Pancreas (tissue), 10 donors: ENCODE results near the gene LYZL1. TPM values are rescaled to one million over a fixed set of nuclear protein-coding genes. Genes with fewer than 3 reads are reported as not detected.

Source experiments
- ATAC-seq, 4 donors: fragments of 200-7000 bp; cut with Tn5 transposase; one replicate each; pipeline versions ENCODE4 v1.8.0 to v1.9.1; 2020; ENCODE audit warnings: mild to moderate bottlenecking in 4 of 4, moderate library complexity in 4 of 4
- DNase-seq, 6 donors: peaks; one replicate each; pipeline ENCODE4 v3.0.0-alpha.2; 2020
- FAIRE-seq: peaks from 2 replicates; lab custom pipeline; 2012; peaks lifted over from hg19 to GRCh38; lab: Jason Lieb, UNC
- H3K27ac ChIP-seq, 4 donors: fragments of 200-600 bp; sonication (generic); 1 replicate in 3 of 4; 2 replicates in 1 of 4; pipeline versions ENCODE4 v1.5.0 to v1.8.0; 2020
- H3K27me3 ChIP-seq, 4 donors: fragments of 200-600 bp; one replicate each; pipeline ENCODE4 v1.8.0; 2021
- H3K36me3 ChIP-seq, 3 donors: fragments of 200-600 bp; sonication (generic) in 1 of 3; one replicate each; pipeline versions ENCODE4 v1.5.0 to v1.8.0; 2020 to 2021
- H3K4me1 ChIP-seq, 3 donors: fragments of 200-600 bp; one replicate each; pipeline ENCODE4 v1.8.0; 2021
- H3K4me3 ChIP-seq, 4 donors: fragments of 200-600 bp; sonication (generic) in 2 of 4; one replicate each; pipeline versions ENCODE4 v1.5.0 to v1.8.0; 2020 to 2021
- H3K9me3 ChIP-seq, 4 donors: fragments of 200-600 bp; one replicate each; pipeline ENCODE4 v1.8.0; 2021
- CTCF ChIP-seq, 4 donors: fragments of 200-600 bp; sonication (generic) in 3 of 4; IDR thresholded peaks; one replicate each; pipeline versions ENCODE4 v1.5.0 to v1.8.0; 2021; ENCODE audit warnings: antibody characterized with exemption in 4 of 4
- WGBS, 2 donors: extraction: QIAGEN DNeasy Blood & Tissue Kit; methylation state at CpG; one replicate each; pipeline ENCODE4 v1.1.7; 2013; 5-methylcytosine and 5-hydroxymethylcytosine counted together
- intact Hi-C, 3 donors: fragments of 100-400 bp; cut with DNase I; formaldehyde crosslinking; loops; one replicate each; pipeline versions ENCODE4 v1.11.1 to v1.14.2; 2022
- polyA plus RNA-seq, 2 donors: library from polyadenylated mRNA; stranded (reverse); fragments of 200-250 nt; gene quantifications; one replicate each; pipeline ENCODE4 v1.2.3, GENCODE V29; 2013
- total RNA-seq, 6 donors: library from RNA; stranded (reverse); fragmentation: NEBNext Ultra II Directional in 4 of 6; extraction: Animal tissue kit (Norgen Biotek cat#: 25700) in 4 of 6; gene quantifications; one replicate each; pipeline versions ENCODE4 v1.2.1 to v1.2.4, GENCODE V29; 2021 to 2023
- donor health status: healthy with polysubstance abuse.
- donor health status: DM: no; HTN: no; CAD: no; lungs with moderate emphysema.
- donor health status: DM: no; HTN: no; CAD: no.
- donor health status: control.
- donor health status: control.
- donor health status: Bipolar disorder and iron deficiency.
- donor health status: DM: yes; HTN: yes; CAD: no.
- donor health status: DM: no; HTN: no; CAD: no.
- donor health status: DM: no; HTN: no; CAD: no.
- donor health status: DM: yes; HTN: yes; CAD: no.

LYZL1 gene
- total and polyA plus RNA-seq, 8 donors, result not detected

GRCh38 chr10:29344073-29344820 lies 55.4 kb downstream of the LYZL1 start:
- FAIRE-seq (no peak), ATAC-seq (no peak), DNase-seq (no peak)
- H3K27me3 ChIP-seq, result no peaks in the 10 kb centered on the region
- H3K9me3 ChIP-seq, result no peaks in the 10 kb centered on the region
- no peak for TF ChIP-seq CTCF (IDR thresholded peaks at IDR 0.05)
- WGBS, 2 donors, result 68 to 80% methylated on average over 18 of the region's 18 CpGs
- H3K36me3 ChIP-seq, result no peaks in the 10 kb centered on the region
- no peaks in the 10 kb centered on the region for H3K4me1 ChIP-seq
- intact Hi-C loops, result no loop called here
- H3K27ac ChIP-seq, result no peak overlapping the region
- H3K4me3 ChIP-seq, result no peak overlapping the region

GRCh38 chr10:29345144-29345909 lies 56.5 kb downstream of the LYZL1 start:
- FAIRE-seq (no peak), ATAC-seq (no peak), DNase-seq (no peak)
- no peaks in the 10 kb centered on the region for H3K4me1 ChIP-seq
- H3K4me3 ChIP-seq, result no peak overlapping the region
- no peak for TF ChIP-seq CTCF (IDR thresholded peaks at IDR 0.05)
- no peaks in the 10 kb centered on the region for H3K27me3 ChIP-seq
- no peaks in the 10 kb centered on the region for H3K9me3 ChIP-seq
- no peaks in the 10 kb centered on the region for H3K36me3 ChIP-seq
- H3K27ac ChIP-seq, result no peak overlapping the region
- WGBS, 2 donors, result 51 to 57% methylated on average over 9 of the region's 9 CpGs
- intact Hi-C loops, result no loop called here

- intact Hi-C loops, result no loop called here
- H3K4me3 ChIP-seq, result no peak overlapping the region
- FAIRE-seq, result no peak
These were observed 57.0 kb downstream of the LYZL1 start for GRCh38 chr10:29345910-29346209.

GRCh38 chr10:29346296-29347001 lies 57.6 kb downstream of the LYZL1 start:
- Histone ChIP-seq H3K4me1 (no peaks in the 10 kb centered on the region), H3K27ac (no peak overlapping the region), H3K27me3 (no peaks in the 10 kb centered on the region), H3K36me3 (no peaks in the 10 kb centered on the region), H3K4me3 (no peak overlapping the region), H3K9me3 (no peaks in the 10 kb centered on the region)
- intact Hi-C loops, result no loop called here
- FAIRE-seq (no peak), DNase-seq (no peak), ATAC-seq (no peak)
- no peak for TF ChIP-seq CTCF (IDR thresholded peaks at IDR 0.05)
- 67 to 75% methylated on average over 9 of the region's 9 CpGs for WGBS, 2 donors

More at GRCh38 chr10:29345910-29346209, 57.0 kb downstream of the LYZL1 start:
- no peak overlapping the region for H3K27ac ChIP-seq
- WGBS, 2 donors, result 70 to 82% methylated on average over 3 of the region's 3 CpGs
- no peaks in the 10 kb centered on the region for H3K27me3 ChIP-seq
- no peaks in the 10 kb centered on the region for H3K4me1 ChIP-seq
- no peaks in the 10 kb centered on the region for H3K9me3 ChIP-seq
- DNase-seq (no peak), ATAC-seq (no peak)
- no peaks in the 10 kb centered on the region for H3K36me3 ChIP-seq
- TF ChIP-seq CTCF (IDR thresholded peaks at IDR 0.05), result no peak
